CD4-positive, CD25-positive, alpha-beta regulatory T cell (primary cell): ENCODE results near the gene OR6Q1. TPM values are rescaled to one million over a fixed set of nuclear protein-coding genes. Genes with fewer than 3 reads are reported as not detected.

Experiments
- polyA plus RNA-seq, 4 donors: library from polyadenylated mRNA; unstranded; fragments of 300-500 nt; fragmentation: Illumina TruSeq; gene quantifications; one replicate each; pipeline ENCODE4 v1.2.3, GENCODE V29; 2021
- total RNA-seq: library from RNA; stranded (reverse); gene quantifications from one replicate; pipeline ENCODE4 v1.2.3, GENCODE V29; 2022

OR6Q1 gene
- total and polyA plus RNA-seq, 5 donors from 2014 or later = not detected

Other genes starting within 250 kb of the OR6Q1 start
- not detected for gene OR9Q1, start 7.1 kb upstream of the OR6Q1 start, total RNA-seq
- not detected for gene OR9Q1, start 7.1 kb upstream of the OR6Q1 start, polyA plus RNA-seq
- gene OR9I1, start 94.6 kb downstream of the OR6Q1 start, total RNA-seq = not detected
- gene OR9I1, start 94.6 kb downstream of the OR6Q1 start, polyA plus RNA-seq = not detected
- gene OR9Q2, start 158.1 kb downstream of the OR6Q1 start, total RNA-seq = not detected
- gene OR9Q2, start 158.1 kb downstream of the OR6Q1 start, polyA plus RNA-seq = not detected
- not detected for gene OR1S2, start 173.2 kb downstream of the OR6Q1 start, total RNA-seq
- not detected for gene OR1S2, start 173.2 kb downstream of the OR6Q1 start, polyA plus RNA-seq
- gene OR1S1, start 181.8 kb downstream of the OR6Q1 start, total RNA-seq = not detected
- not detected for gene OR1S1, start 181.8 kb downstream of the OR6Q1 start, polyA plus RNA-seq
- not detected for gene OR10Q1, start 198.0 kb downstream of the OR6Q1 start, total RNA-seq
- not detected for gene OR10Q1, start 198.0 kb downstream of the OR6Q1 start, polyA plus RNA-seq
- gene OR10W1, start 237.3 kb downstream of the OR6Q1 start, total RNA-seq = not detected
- not detected for gene OR10W1, start 237.3 kb downstream of the OR6Q1 start, polyA plus RNA-seq